HepG2 (cell line): ENCODE measurements around the gene CARD8. TPM values are rescaled to one million over a fixed set of nuclear protein-coding genes. Genes with fewer than 3 reads are reported as not detected.

Experiments
- AGO2 ChIP-seq: fragments of 200-400 bp; formaldehyde crosslinking; optimal IDR thresholded peaks from 2 replicates; pipeline ENCODE3; 2017; ENCODE audit warnings: mild to moderate bottlenecking, low read depth, low read length, moderate library complexity
- IRF2 ChIP-seq: IDR thresholded peaks from 2 replicates; pipeline ENCODE4 v1.6.1; 2018; ENCODE audit warnings: missing genetic modification reagents, missing compliant biosample characterization
- MAF1 ChIP-seq: sonication (generic); formaldehyde crosslinking; IDR thresholded peaks from 2 replicates; pipeline ENCODE4 v1.5.0; 2020; ENCODE audit warnings: missing genetic modification reagents, borderline replicate concordance
- MIER2 ChIP-seq: IDR thresholded peaks from 2 replicates; pipeline ENCODE4 v1.6.1; 2016; ENCODE audit warnings: missing biosample characterization, missing genetic modification reagents
- MTA3 ChIP-seq: sonication (generic); formaldehyde crosslinking; IDR thresholded peaks from 2 replicates; pipeline ENCODE4 v1.4.0; 2020; ENCODE audit warnings: missing genetic modification reagents
- MXD4 ChIP-seq: IDR thresholded peaks from 2 replicates; pipeline ENCODE4 v1.6.1; 2016; ENCODE audit warnings: mild to moderate bottlenecking, missing biosample characterization, missing genetic modification reagents
- MXI1 ChIP-seq: IDR thresholded peaks from 3 replicates; pipeline ENCODE4 v1.6.1; 2012; ENCODE audit warnings: low read depth, low read length, inconsistent platforms, borderline replicate concordance
- NFKBIZ ChIP-seq: IDR thresholded peaks from 2 replicates; pipeline ENCODE4 v1.6.1; 2018; ENCODE audit warnings: missing genetic modification reagents, missing compliant biosample characterization
- NFRKB ChIP-seq: fragments of 450-650 bp; IDR thresholded peaks from 2 replicates; pipeline ENCODE4 v1.6.1; 2017
- PAF1 ChIP-seq: IDR thresholded peaks from 2 replicates; pipeline ENCODE4 v1.6.1; 2016; ENCODE audit warnings: missing genetic modification reagents, missing compliant biosample characterization
- RFX1 ChIP-seq: fragments of 450-650 bp; IDR thresholded peaks from 2 replicates; pipeline ENCODE4 v1.6.1; 2017
- RFX3 ChIP-seq: IDR thresholded peaks from 2 replicates; pipeline ENCODE4 v1.6.1; 2016; ENCODE audit warnings: missing biosample characterization, missing genetic modification reagents
- SNAPC5 ChIP-seq: sonication (generic); formaldehyde crosslinking; IDR thresholded peaks from 2 replicates; pipeline ENCODE4 v1.8.1; 2023; ENCODE audit warnings: mild to moderate bottlenecking, missing genetic modification reagents, borderline replicate concordance
- ZFAT ChIP-seq: sonication (generic); formaldehyde crosslinking; conservative IDR thresholded peaks from 2 replicates; pipeline ENCODE4 v1.8.1; 2023; ENCODE audit warnings: missing genetic modification reagents, inconsistent platforms
- ZNF205 ChIP-seq: IDR thresholded peaks from 2 replicates; pipeline ENCODE4 v1.6.1; 2018; ENCODE audit warnings: missing biosample characterization, missing genetic modification reagents
- ZNF350 ChIP-seq: sonication (generic); formaldehyde crosslinking; IDR thresholded peaks from 2 replicates; pipeline ENCODE4 v1.4.0; 2020; ENCODE audit warnings: mild to moderate bottlenecking, low read depth, missing genetic modification reagents, borderline replicate concordance
- ZNF414 ChIP-seq: sonication (generic); formaldehyde crosslinking; IDR thresholded peaks from 2 replicates; pipeline ENCODE4 v1.5.0; 2020; ENCODE audit warnings: missing genetic modification reagents
- ZNF564 ChIP-seq: sonication (generic); formaldehyde crosslinking; IDR thresholded peaks from 2 replicates; pipeline ENCODE4 v1.8.1; 2023; ENCODE audit warnings: mild to moderate bottlenecking, missing genetic modification reagents
- ZNF639 ChIP-seq: conservative IDR thresholded peaks from 2 replicates; pipeline ENCODE4 v1.6.1; 2018; ENCODE audit warnings: missing genetic modification reagents
- ZNF678 ChIP-seq: sonication (generic); formaldehyde crosslinking; IDR thresholded peaks from 2 replicates; pipeline ENCODE4 v1.4.0; 2020; ENCODE audit warnings: mild to moderate bottlenecking, missing genetic modification reagents
- ZNF713 ChIP-seq: sonication (generic); formaldehyde crosslinking; IDR thresholded peaks from 2 replicates; pipeline ENCODE4 v1.4.0; 2020; ENCODE audit warnings: mild to moderate bottlenecking, missing genetic modification reagents
- ZNF724P ChIP-seq: sonication (generic); formaldehyde crosslinking; IDR thresholded peaks from 2 replicates; pipeline ENCODE4 v1.8.0; 2022; ENCODE audit warnings: missing genetic modification reagents, borderline replicate concordance
- ZNF740 ChIP-seq: sonication (generic); formaldehyde crosslinking; IDR thresholded peaks from 2 replicates; pipeline ENCODE4 v1.4.0; 2020; ENCODE audit warnings: missing genetic modification reagents
- ZNF772 ChIP-seq: sonication (generic); formaldehyde crosslinking; IDR thresholded peaks from 2 replicates; pipeline ENCODE4 v1.5.0; 2020; ENCODE audit warnings: mild to moderate bottlenecking, missing genetic modification reagents
- ZNF781 ChIP-seq: sonication (generic); formaldehyde crosslinking; IDR thresholded peaks from 2 replicates; pipeline ENCODE4 v1.5.1; 2020; ENCODE audit warnings: borderline replicate concordance, mild to moderate bottlenecking, missing genetic modification reagents; ENCODE audit errors: not compliant biosample characterization
- polyA plus RNA-seq, 8 experiments: library from polyadenylated mRNA; depleted of rRNA in 3 of 8; stranded (reverse) in 7 of 8; unstranded in 1 of 8; fragments of >200 nt; fragmentation: Illumina TruSeq in 4 of 8; extraction: Trizol in 4 of 8; gene quantifications; 2 replicates each; pipeline versions ENCODE4 v1.2.1 to v1.2.3, GENCODE V29; 2011 to 2016; ENCODE audit warnings: low read depth in 4 of 8, missing spikeins in 1 of 8, mixed read lengths in 1 of 8; ENCODE audit not compliant: insufficient read depth in 1 of 8
- total RNA-seq, 5 experiments: library from RNA; depleted of rRNA; stranded (reverse); fragments of >200 nt; fragmentation: Illumina TruSeq; extraction: Trizol; gene quantifications; 2 replicates each; pipeline ENCODE4 v1.2.3, GENCODE V29; 2016; ENCODE audit warnings: low read depth in 1 of 5
- TF ChIP-seq, protein P1 (sequence below): sonication (generic); formaldehyde crosslinking; IDR thresholded peaks from 2 replicates; pipeline ENCODE4 v1.8.1; 2022; ENCODE audit warnings: mild to moderate bottlenecking, missing genetic modification reagents
- TF ChIP-seq, protein P2 (sequence below): sonication (generic); formaldehyde crosslinking; IDR thresholded peaks from 2 replicates; pipeline ENCODE4 v1.5.0; 2020; ENCODE audit warnings: missing genetic modification reagents

CARD8 gene
- total and polyA plus RNA-seq, 2 of the 13 experiments (the other 11 are each of a cell fraction or from before 2014, with no cell fraction given), result 15.0 to 19.2 TPM

DNA sequence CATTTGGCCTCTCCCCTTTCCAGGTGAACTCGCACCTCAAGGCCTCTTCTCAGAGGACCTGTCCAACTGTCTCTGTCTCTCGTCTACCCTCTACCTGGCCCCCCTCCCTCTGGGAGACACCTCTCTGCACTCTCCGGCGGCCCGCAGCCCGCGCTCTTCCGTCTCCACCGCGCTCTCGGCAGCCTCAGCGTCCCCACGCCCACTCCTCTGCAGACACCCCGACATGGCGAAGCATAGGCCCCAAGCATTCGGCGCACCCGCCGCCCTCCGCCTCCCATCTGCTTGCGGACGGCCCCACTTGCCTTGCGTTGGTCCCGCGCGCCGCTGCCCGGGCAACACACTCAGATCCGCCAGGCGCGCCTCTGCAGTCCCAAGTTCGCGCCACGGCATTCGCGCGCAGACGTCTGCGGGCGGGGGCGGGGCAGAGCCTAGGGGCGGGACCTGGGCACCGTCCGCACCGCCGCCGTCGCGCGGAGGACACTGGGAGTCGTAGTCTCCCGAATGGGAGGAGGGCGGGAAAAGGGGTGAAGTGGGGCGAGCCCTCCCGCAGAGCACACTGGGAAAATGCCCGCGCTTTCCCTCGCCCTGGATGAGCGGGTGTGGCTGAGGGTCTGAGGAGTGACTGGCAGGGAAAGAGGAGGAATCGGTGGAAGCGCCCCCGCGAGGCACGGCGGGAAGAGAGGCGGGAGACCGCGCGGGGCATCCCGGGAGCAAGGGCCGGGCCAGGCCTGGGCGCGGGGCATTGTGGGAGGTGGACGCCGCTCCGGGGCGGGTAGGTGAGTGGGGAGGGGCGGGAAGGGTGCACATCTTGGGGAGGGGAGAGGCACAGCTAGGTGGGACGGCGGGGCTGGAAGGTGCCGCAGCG is 85.5 kb downstream of the CARD8 start, which contains the start of the genes LIG1 and ZSWIM9 (continued):
- TF ChIP-seq ZNF414, result 0 out of 2 replicates have a peak, but pooled peaks have one; percentile 24
- peak; percentile 64; the same call in 1 of the 2 replicates for TF ChIP-seq ZNF678 (CRISPR knock-in tag)
- peak; percentile 26; the same call in 1 of the 2 replicates for TF ChIP-seq NFKBIZ (CRISPR knock-in tag)
- TF ChIP-seq PAF1, result no peak
- TF ChIP-seq ZNF781 (CRISPR knock-in tag), result peak; percentile 83
- TF ChIP-seq, protein P1, sequence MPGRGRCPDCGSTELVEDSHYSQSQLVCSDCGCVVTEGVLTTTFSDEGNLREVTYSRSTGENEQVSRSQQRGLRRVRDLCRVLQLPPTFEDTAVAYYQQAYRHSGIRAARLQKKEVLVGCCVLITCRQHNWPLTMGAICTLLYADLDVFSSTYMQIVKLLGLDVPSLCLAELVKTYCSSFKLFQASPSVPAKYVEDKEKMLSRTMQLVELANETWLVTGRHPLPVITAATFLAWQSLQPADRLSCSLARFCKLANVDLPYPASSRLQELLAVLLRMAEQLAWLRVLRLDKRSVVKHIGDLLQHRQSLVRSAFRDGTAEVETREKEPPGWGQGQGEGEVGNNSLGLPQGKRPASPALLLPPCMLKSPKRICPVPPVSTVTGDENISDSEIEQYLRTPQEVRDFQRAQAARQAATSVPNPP, result peak; percentile 36; the same call in 1 of the 2 replicates
- TF ChIP-seq IRF2 (CRISPR knock-in tag), result peak; percentile 47
- TF ChIP-seq NFRKB, result no peak
- TF ChIP-seq MAF1, result no peak
- TF ChIP-seq RFX1, result peak; percentile 35; the same call in 1 of the 2 replicates
- TF ChIP-seq ZNF772, result peak; percentile 84
- 0 out of 2 replicates have a peak, but pooled peaks have one; percentile 51 for TF ChIP-seq SNAPC5 (CRISPR knock-in tag)
- TF ChIP-seq MIER2 (CRISPR knock-in tag), result 0 out of 2 replicates have a peak, but pooled peaks have one; percentile 31
- TF ChIP-seq, protein P2, sequence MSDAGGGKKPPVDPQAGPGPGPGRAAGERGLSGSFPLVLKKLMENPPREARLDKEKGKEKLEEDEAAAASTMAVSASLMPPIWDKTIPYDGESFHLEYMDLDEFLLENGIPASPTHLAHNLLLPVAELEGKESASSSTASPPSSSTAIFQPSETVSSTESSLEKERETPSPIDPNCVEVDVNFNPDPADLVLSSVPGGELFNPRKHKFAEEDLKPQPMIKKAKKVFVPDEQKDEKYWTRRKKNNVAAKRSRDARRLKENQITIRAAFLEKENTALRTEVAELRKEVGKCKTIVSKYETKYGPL, result no peak
- TF ChIP-seq AGO2, result peak; percentile 80
- peak; percentile 85 for TF ChIP-seq ZNF724P (CRISPR knock-in tag)
- TF ChIP-seq MTA3, result no peak
- peak; percentile 59; the same call in 1 of the 3 replicates for TF ChIP-seq MXI1
- TF ChIP-seq ZNF740 (CRISPR knock-in tag), result peak; percentile 55; the same call in 1 of the 2 replicates
- TF ChIP-seq RFX3 (CRISPR knock-in tag), result no peak
- no peak for TF ChIP-seq ZFAT (CRISPR knock-in tag)
- TF ChIP-seq ZNF713 (CRISPR knock-in tag), result peak; percentile 84; the same call in 1 of the 2 replicates
- peak; percentile 42; the same call in 1 of the 2 replicates for TF ChIP-seq ZNF639
- TF ChIP-seq ZNF564 (CRISPR knock-in tag), result peak; percentile 79; the same call in 1 of the 2 replicates
- peak; percentile 47; the same call in 1 of the 2 replicates for TF ChIP-seq ZNF205 (CRISPR knock-in tag)
- peak; percentile 75 for TF ChIP-seq ZNF350 (CRISPR knock-in tag)
- TF ChIP-seq MXD4 (CRISPR knock-in tag), result peak; percentile 65
